GM23248 (cell line): ENCODE data around the gene ADRA2C. TPM values are rescaled to one million over a fixed set of nuclear protein-coding genes. Genes with fewer than 3 reads are reported as not detected.

Experiments used
- DNase-seq: peaks from one replicate; pipeline ENCODE4 v3.0.0-alpha.2; 2015
- H2AFZ ChIP-seq: fragments of 200-600 bp; sonication (generic); 2 replicates; pipeline ENCODE4 v1.6.1; 2016; ENCODE audit warnings: antibody characterized with exemption
- H3F3A ChIP-seq: fragments of 200-600 bp; sonication (generic); 2 replicates; pipeline ENCODE4 v1.6.1; 2016; ENCODE audit warnings: mild to moderate bottlenecking, antibody characterized with exemption, mixed run types; ENCODE audit not compliant: insufficient read depth
- H3K27ac ChIP-seq: fragments of 200-600 bp; sonication (generic); 2 replicates; pipeline ENCODE4 v1.5.1; 2016; ENCODE audit warnings: mild to moderate bottlenecking
- H3K27me3 ChIP-seq: fragments of 200-600 bp; sonication (generic); replicated peaks from 2 replicates; pipeline ENCODE4 v1.6.1; 2016; ENCODE audit warnings: mild to moderate bottlenecking; ENCODE audit not compliant: insufficient read depth
- H3K36me3 ChIP-seq: fragments of 200-600 bp; sonication (generic); 2 replicates; pipeline ENCODE4 v1.6.1; 2016; ENCODE audit warnings: low read depth, mild to moderate bottlenecking
- H3K4me1 ChIP-seq: fragments of 200-600 bp; sonication (generic); 2 replicates; pipeline ENCODE4 v1.6.1; 2016; ENCODE audit warnings: mild to moderate bottlenecking; ENCODE audit not compliant: insufficient read depth
- H3K4me2 ChIP-seq: fragments of 200-600 bp; sonication (generic); one replicate; pipeline ENCODE4 v1.6.1; 2016; ENCODE audit warnings: mild to moderate bottlenecking; ENCODE audit not compliant: unreplicated experiment
- H3K4me3 ChIP-seq: fragments of 200-600 bp; sonication (generic); 2 replicates; pipeline ENCODE4 v1.5.1; 2016; ENCODE audit warnings: mild to moderate bottlenecking
- H3K79me2 ChIP-seq: fragments of 200-600 bp; sonication (generic); 2 replicates; pipeline ENCODE4 v1.6.1; 2016; ENCODE audit warnings: mild to moderate bottlenecking; ENCODE audit not compliant: insufficient read depth
- H3K9ac ChIP-seq: fragments of 200-600 bp; sonication (generic); 2 replicates; pipeline ENCODE4 v1.6.1; 2016; ENCODE audit warnings: mild to moderate bottlenecking
- H3K9me2 ChIP-seq: fragments of 200-600 bp; sonication (generic); 2 replicates; pipeline ENCODE4 v1.6.1; 2016; ENCODE audit warnings: mixed run types, mild to moderate bottlenecking, moderate library complexity; ENCODE audit not compliant: insufficient read depth
- H3K9me3 ChIP-seq: fragments of 200-600 bp; sonication (generic); one replicate; pipeline ENCODE4 v1.6.1; 2017; ENCODE audit warnings: low read depth
- H4K20me1 ChIP-seq: fragments of 200-600 bp; sonication (generic); 2 replicates; pipeline ENCODE4 v1.6.0; 2016; ENCODE audit not compliant: insufficient read depth
- EZH2 ChIP-seq: fragments of 200-600 bp; sonication (generic); IDR thresholded peaks from 2 replicates; pipeline ENCODE4 v1.6.1; 2018; ENCODE audit warnings: antibody characterized with exemption, mild to moderate bottlenecking; ENCODE audit not compliant: insufficient read depth, poor library complexity, severe bottlenecking
- EZH2phosphoT487 ChIP-seq: fragments of 200-600 bp; sonication (generic); IDR thresholded peaks from 2 replicates; pipeline ENCODE4 v1.6.1; 2018; ENCODE audit warnings: antibody characterized with exemption, moderate library complexity, mild to moderate bottlenecking, low read depth; ENCODE audit not compliant: insufficient read depth
- WGBS, 2 experiments: methylation state at CpG; one replicate each; pipeline ENCODE4 v1.1.6; 2015 to 2017; ENCODE audit warnings: low lambda C conversion rate in 2 of 2, low coverage in 1 of 2; ENCODE audit errors: missing lambda C conversion rate in 2 of 2; 5-methylcytosine and 5-hydroxymethylcytosine counted together
- in situ Hi-C: fragments of 300-500 bp; cut with MboI; formaldehyde crosslinking; loops from 2 replicates; pipeline ENCODE4 v1.15.0; 2020
- polyA plus RNA-seq: library from polyadenylated mRNA; unstranded; fragments of >200 nt; fragmentation: Nextera tagmentation; extraction: Ambion mirVana; gene quantifications from 2 replicates; pipeline ENCODE4 v1.2.1, GENCODE V29; 2016
- total RNA-seq: library from RNA; depleted of rRNA; stranded (reverse); fragments of >200 nt; shearing (Covaris generic); gene quantifications from 2 replicates; pipeline ENCODE4 v1.2.3, GENCODE V29; 2014

Gene ADRA2C
- total and polyA plus RNA-seq, 2 experiments from 2014 or later, result 0.14 to 2.2 TPM

- Histone ChIP-seq H3K9ac (no peak overlapping the region), H3F3A (no peaks in the 10 kb centered on the region), H4K20me1 (no peaks in the 10 kb centered on the region), H3K9me2 (no peaks in the 10 kb centered on the region), H3K4me2 (no peak overlapping the region), H3K27ac (no peak overlapping the region), H3K9me3 (no peaks in the 10 kb centered on the region), H3K79me2 (no peaks in the 10 kb centered on the region), H3K36me3 (no peaks in the 10 kb centered on the region), H3K4me3 (no peak overlapping the region), H3K4me1 (no peaks in the 10 kb centered on the region), H3K27me3 (peaks cover 31% of the 10 kb centered on the region), H2AFZ (no peak overlapping the region)
- in situ Hi-C loops, result no loop called here
- no peak for TF ChIP-seq EZH2
- TF ChIP-seq EZH2phosphoT487, result no peak
- WGBS, 2 experiments, result 41 to 51% methylated on average over 6 of the region's 6 CpGs
- no peak for DNase-seq
Measured at GRCh38 chr4:3736806-3737205, 29.4 kb upstream of the ADRA2C start.

- DNase-seq, result no peak
- 65% methylated on average over 13 of the region's 13 CpGs for WGBS, 2 experiments
- no peaks in the 10 kb centered on the region for H4K20me1 ChIP-seq
- H3K36me3 ChIP-seq, result no peaks in the 10 kb centered on the region
- in situ Hi-C loops, result no loop called here
- H3F3A ChIP-seq, result no peaks in the 10 kb centered on the region
- H3K27ac ChIP-seq, result no peak overlapping the region
- H2AFZ ChIP-seq, result no peak overlapping the region
- no peaks in the 10 kb centered on the region for H3K9me3 ChIP-seq
- TF ChIP-seq EZH2 (no peak), EZH2phosphoT487 (no peak)
- H3K4me3 ChIP-seq, result no peak overlapping the region
- no peaks in the 10 kb centered on the region for H3K9me2 ChIP-seq
- H3K27me3 ChIP-seq, result peaks cover 49% of the 10 kb centered on the region
- H3K4me1 ChIP-seq, result no peaks in the 10 kb centered on the region
- H3K4me2 ChIP-seq, result no peak overlapping the region
- no peak overlapping the region for H3K9ac ChIP-seq
- no peaks in the 10 kb centered on the region for H3K79me2 ChIP-seq
Measured at GRCh38 chr4:3739577-3739976, 26.6 kb upstream of the ADRA2C start.

- 69 to 75% methylated on average over 23 to 25 of the region's 25 CpGs for WGBS, 2 experiments
- no peaks in the 10 kb centered on the region for H4K20me1 ChIP-seq
- no peaks in the 10 kb centered on the region for H3K79me2 ChIP-seq
- H3K9me2 ChIP-seq, result no peaks in the 10 kb centered on the region
- H3K27ac ChIP-seq, result no peak overlapping the region
- in situ Hi-C loops, result no loop called here
- no peaks in the 10 kb centered on the region for H3K9me3 ChIP-seq
- no peaks in the 10 kb centered on the region for H3K4me1 ChIP-seq
- no peak overlapping the region for H3K4me3 ChIP-seq
- no peaks in the 10 kb centered on the region for H3F3A ChIP-seq
- H3K4me2 ChIP-seq, result no peak overlapping the region
- no peak overlapping the region for H3K9ac ChIP-seq
- H3K27me3 ChIP-seq, result peaks cover 56% of the 10 kb centered on the region
- H3K36me3 ChIP-seq, result no peaks in the 10 kb centered on the region
- no peak for DNase-seq
- no peak overlapping the region for H2AFZ ChIP-seq
- no peak for TF ChIP-seq EZH2phosphoT487
- TF ChIP-seq EZH2, result no peak
Measured at GRCh38 chr4:3740256-3740655, 25.9 kb upstream of the ADRA2C start.

GRCh38 chr4:3741217-3742011 lies 24.8 kb upstream of the ADRA2C start:
- Histone ChIP-seq H3K9me2 (no peaks in the 10 kb centered on the region), H3K36me3 (no peaks in the 10 kb centered on the region), H3K4me3 (no peak overlapping the region), H3K27me3 (peaks cover 55% of the 10 kb centered on the region), H3F3A (peaks cover 4% of the 10 kb centered on the region; the same call in 1 of the 2 replicates), H3K9ac (no peak overlapping the region), H2AFZ (no peak overlapping the region), H4K20me1 (no peaks in the 10 kb centered on the region), H3K4me2 (no peak overlapping the region), H3K79me2 (no peaks in the 10 kb centered on the region), H3K4me1 (no peaks in the 10 kb centered on the region), H3K27ac (no peak overlapping the region), H3K9me3 (no peaks in the 10 kb centered on the region)
- no peak for TF ChIP-seq EZH2
- TF ChIP-seq EZH2phosphoT487, result no peak
- no peak for DNase-seq
- WGBS, 2 experiments, result 57 to 61% methylated on average over 18 of the region's 19 CpGs
- in situ Hi-C loops, result no loop called here
